ENCODE data around the gene BCL2L12. TPM values are rescaled to one million over a fixed set of nuclear protein-coding genes. Genes with fewer than 3 reads are reported as not detected.

BCL2L12 gene
- total and polyA plus RNA-seq, 2 of the 13 experiments (the other 11 are each of a cell fraction or from before 2014, with no cell fraction given): 26.8 to 40.8 TPM

- TF ChIP-seq ARID4A (CRISPR knock-in tag; IDR thresholded peaks at IDR 0.05; ENCODE audit: borderline replicate concordance) (peak; percentile 84), GFI1 (CRISPR knock-in tag; IDR thresholded peaks at IDR 0.05; ENCODE audit: borderline replicate concordance) (no peak), SUZ12 (IDR thresholded peaks at IDR 0.05; ENCODE audit: low read depth, low read length) (peak; percentile 54), HNRNPL (IDR thresholded peaks at IDR 0.05; ENCODE audit: low read depth, low read length) (no peak), ZNF160 (CRISPR knock-in tag; IDR thresholded peaks at IDR 0.05) (no peak), TAF15 (IDR thresholded peaks at IDR 0.05; ENCODE audit: low read depth, low read length, poor library complexity, severe bottlenecking) (peak; percentile 64), ZNF143 (CRISPR knock-in tag; IDR thresholded peaks at IDR 0.05) (peak; percentile 90), ZNF510 (CRISPR knock-in tag; IDR thresholded peaks at IDR 0.05; ENCODE audit: low read depth) (peak; percentile 77; the same call in 1 of the 2 replicates), SATB2 (CRISPR knock-in tag; IDR thresholded peaks at IDR 0.05) (no peak), ZMAT3 (CRISPR knock-in tag; conservative IDR thresholded peaks at IDR 0.05) (peak; percentile 39; the same call in 1 of the 2 replicates), MXI1 (IDR thresholded peaks at IDR 0.05; ENCODE audit: borderline replicate concordance, low read depth, low read length) (peak; percentile 71; the same call in 1 of the 3 replicates), ZNF382 (CRISPR knock-in tag; IDR thresholded peaks at IDR 0.05; ENCODE audit: borderline replicate concordance) (no peak), DRAP1 (CRISPR knock-in tag; IDR thresholded peaks at IDR 0.05) (peak; percentile 45; the same call in 1 of the 2 replicates), ZNF766 (CRISPR knock-in tag; IDR thresholded peaks at IDR 0.05; ENCODE audit: borderline replicate concordance) (0 out of 2 replicates have a peak, but pooled peaks have one; percentile 27), HOXA3 (CRISPR knock-in tag; IDR thresholded peaks at IDR 0.05) (peak; percentile 50; the same call in 1 of the 2 replicates), ATM (IDR thresholded peaks at IDR 0.05; ENCODE audit: borderline replicate concordance) (no peak), MAFG (CRISPR knock-in tag; IDR thresholded peaks at IDR 0.05) (no peak), YEATS2 (CRISPR knock-in tag; IDR thresholded peaks at IDR 0.05; ENCODE audit: borderline replicate concordance) (peak; percentile 86; the same call in 1 of the 2 replicates), CEBPG (CRISPR knock-in tag; IDR thresholded peaks at IDR 0.05) (no peak), MYC (CRISPR knock-in tag; IDR thresholded peaks at IDR 0.05; ENCODE audit: borderline replicate concordance) (peak; percentile 66; the same call in 1 of the 2 replicates), ZEB1 (IDR thresholded peaks at IDR 0.05; ENCODE audit: insufficient replicate concordance, low read depth) (peak; percentile 14), NCOR1 (IDR thresholded peaks at IDR 0.05; ENCODE audit: borderline replicate concordance, low read length) (peak; percentile 24; the same call in 1 of the 2 replicates), UBTF (CRISPR knock-in tag; IDR thresholded peaks at IDR 0.05) (peak; percentile 53)
Measured at GRCh38 chr19:49665351-49666119, at the start of gene BCL2L12, which contains the start of gene IRF3 (continued).

All from HepG2 (cell line).